Right lobe of liver (tissue), 4 donors: ENCODE results near the gene SLC46A3.

ENCODE experiments used
- CTCF ChIP-seq, 4 donors: fragments of 200-600 bp in 3 of 4; fragments of 450-650 bp in 1 of 4; IDR thresholded peaks; one replicate each; pipeline versions ENCODE4 v1.5.1 to v1.8.0; 2016 to 2022; ENCODE audit warnings: antibody characterized with exemption in 4 of 4, mild to moderate bottlenecking in 2 of 4
- POLR2A ChIP-seq: fragments of 450-650 bp; IDR thresholded peaks from one replicate; pipeline ENCODE4 v1.6.1; 2017; ENCODE audit warnings: antibody characterized with exemption, mild to moderate bottlenecking
- donor health status: DM: no; HTN: no; CAD: no.
- donor health status: DM: no; HTN: no; CAD: no.
- donor health status: DM: no; HTN: yes; CAD: no.

GRCh38 chr13:28717170-28717569 lies 1.6 kb downstream of the SLC46A3 start:
- TF ChIP-seq POLR2A: no peak
- TF ChIP-seq CTCF (IDR thresholded peaks at IDR 0.05): no peak
